ENCODE measurements around the gene SLIT3. TPM values are rescaled to one million over a fixed set of nuclear protein-coding genes. Genes with fewer than 3 reads are reported as not detected.

SLIT3 gene
- total and polyA plus RNA-seq, 9 of the 15 experiments (the other 6 are each of a cell fraction or from before 2014, with no cell fraction given) = 0.01 to 0.04 TPM; not detected in 7

GRCh38 chr5:169288066-169288930 is 12.6 kb downstream of the SLIT3 start:
- ChIA-PET CTCF (ENCODE audit: low intra/inter-chr PET ratio) (no interaction called here), POLR2A (no interaction called here)
- FAIRE-seq (no peak), DNase-seq (ENCODE audit: extremely low read depth in 1 of 4, low spot score in 3 of 4) (no peak), ATAC-seq (no peak)
- H3K9me1 ChIP-seq (ENCODE audit: control insufficient read depth, insufficient read depth, low read length) = no peaks in the 10 kb centered on the region
- H3K79me2 ChIP-seq (ENCODE audit: control insufficient read depth, insufficient read depth, low read length) = no peaks in the 10 kb centered on the region
- intact Hi-C loops (cut with micrococcal nuclease) (no loop called here), in situ Hi-C loops (cut with MboI) (no loop called here)
- H3K9ac ChIP-seq (ENCODE audit: insufficient read depth in 1 of 2, low read depth in 2 of 2, low read length in 2 of 2) = no peak overlapping the region
- no peak overlapping the region for H3K4me2 ChIP-seq (ENCODE audit: insufficient read depth, low read length)
- H4K20me1 ChIP-seq (replicated peaks; ENCODE audit: control insufficient read depth, insufficient read depth, low read length) = no peaks in the 10 kb centered on the region
- no peaks in the 10 kb centered on the region for H3K9me3 ChIP-seq (replicated peaks; ENCODE audit: control insufficient read depth, insufficient read depth, low read depth, low read length)
- TF ChIP-seq TBP (optimal IDR thresholded peaks at IDR 0.05; ENCODE audit: low read depth, low read length) (no peak), ZNF143 (CRISPR knock-in tag; IDR thresholded peaks at IDR 0.05) (no peak), ZFX (CRISPR knock-in tag; IDR thresholded peaks at IDR 0.05) (no peak)
- H3K36me3 ChIP-seq (ENCODE audit: control insufficient read depth, insufficient read depth, low read length) = no peaks in the 10 kb centered on the region
- H2AFZ ChIP-seq (ENCODE audit: low read depth, low read length) = no peak overlapping the region
- H3K27ac ChIP-seq (ENCODE audit: extremely low read depth, low read depth, low read length) = no peak overlapping the region
- H3K27me3 ChIP-seq (ENCODE audit: control insufficient read depth in 2 of 2, insufficient read depth in 2 of 2, low read length in 2 of 2) = no peaks in the 10 kb centered on the region
- H3K4me1 ChIP-seq (replicated peaks in 1 of 2; ENCODE audit: control insufficient read depth in 2 of 2, insufficient read depth in 2 of 2, low read length in 2 of 2) = no peaks in the 10 kb centered on the region
- 0% methylated on average over 1 of the region's 1 CpG for WGBS (ENCODE audit: insufficient coverage, low coverage, missing lambda C conversion rate)
- no peak overlapping the region for H3K4me3 ChIP-seq
- no TSS peak for BruUV-seq (replicated peaks)

- no peak overlapping the region for H3K4me3 ChIP-seq
- H3K9ac ChIP-seq (ENCODE audit: insufficient read depth in 1 of 2, low read depth in 2 of 2, low read length in 2 of 2) = no peak overlapping the region
- no peak for DNase-seq (ENCODE audit: extremely low read depth in 1 of 4, low spot score in 3 of 4)
- H3K79me2 ChIP-seq (ENCODE audit: control insufficient read depth, insufficient read depth, low read length) = no peaks in the 10 kb centered on the region
- no peak overlapping the region for H3K27ac ChIP-seq (ENCODE audit: extremely low read depth, low read depth, low read length)
- H3K36me3 ChIP-seq (ENCODE audit: control insufficient read depth, insufficient read depth, low read length) = no peaks in the 10 kb centered on the region
- no peak overlapping the region for H2AFZ ChIP-seq (ENCODE audit: low read depth, low read length)
- no peaks in the 10 kb centered on the region for H4K20me1 ChIP-seq (replicated peaks; ENCODE audit: control insufficient read depth, insufficient read depth, low read length)
- no peak for ATAC-seq
- TF ChIP-seq SRSF9 (IDR thresholded peaks at IDR 0.05; ENCODE audit: borderline replicate concordance, low read depth, low read length) (no peak), ZNF407 (IDR thresholded peaks at IDR 0.05; ENCODE audit: low read depth) (no peak), FOXM1 (IDR thresholded peaks at IDR 0.05; ENCODE audit: low read depth) (no peak), FOXM1 (CRISPR knock-in tag; IDR thresholded peaks at IDR 0.05; ENCODE audit: low read depth) (no peak)
- H3K4me1 ChIP-seq (replicated peaks in 1 of 2; ENCODE audit: control insufficient read depth in 2 of 2, insufficient read depth in 2 of 2, low read length in 2 of 2) = no peaks in the 10 kb centered on the region
- ChIA-PET POLR2A (no interaction called here), CTCF (ENCODE audit: low intra/inter-chr PET ratio) (no interaction called here)
- BruUV-seq (replicated peaks) = no TSS peak
- in situ Hi-C loops (cut with MboI) = no loop called here
- H3K9me1 ChIP-seq (ENCODE audit: control insufficient read depth, insufficient read depth, low read length) = no peaks in the 10 kb centered on the region
- no peaks in the 10 kb centered on the region for H3K9me3 ChIP-seq (replicated peaks; ENCODE audit: control insufficient read depth, insufficient read depth, low read depth, low read length)
- H3K27me3 ChIP-seq (ENCODE audit: control insufficient read depth in 2 of 2, insufficient read depth in 2 of 2, low read length in 2 of 2) = no peaks in the 10 kb centered on the region
- FAIRE-seq = no peak
- intact Hi-C loops (cut with micrococcal nuclease) = no loop called here
- H3K4me2 ChIP-seq (ENCODE audit: insufficient read depth, low read length) = no peak overlapping the region
- 6% methylated on average over 4 of the region's 4 CpGs for WGBS (ENCODE audit: insufficient coverage, low coverage, missing lambda C conversion rate)
Observed at GRCh38 chr5:169287529-169287928, 13.4 kb downstream of the SLIT3 start.
